Stimulated activated CD4-positive, alpha-beta T cell treated with anti-CD3 and anti-CD28 coated beads, Interleukin-15, amount 100 ng/mL, for 1 hour (primary cell): Measurements from ENCODE around the gene HEBP1.
"Not testable (repeated sequence)": the region's sequence is repeated elsewhere in the genome, so short reads cannot be mapped to it uniquely, and the experiment has no call there.

ENCODE experiments used
- DNase-seq, 2 donors: peaks; one replicate each; pipeline ENCODE4 v3.0.0-alpha.2; 2020; ENCODE audit warnings: low read depth in 1 of 2, low spot score in 1 of 2

Gene HEBP1, protein sequence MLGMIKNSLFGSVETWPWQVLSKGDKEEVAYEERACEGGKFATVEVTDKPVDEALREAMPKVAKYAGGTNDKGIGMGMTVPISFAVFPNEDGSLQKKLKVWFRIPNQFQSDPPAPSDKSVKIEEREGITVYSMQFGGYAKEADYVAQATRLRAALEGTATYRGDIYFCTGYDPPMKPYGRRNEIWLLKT

DNA sequence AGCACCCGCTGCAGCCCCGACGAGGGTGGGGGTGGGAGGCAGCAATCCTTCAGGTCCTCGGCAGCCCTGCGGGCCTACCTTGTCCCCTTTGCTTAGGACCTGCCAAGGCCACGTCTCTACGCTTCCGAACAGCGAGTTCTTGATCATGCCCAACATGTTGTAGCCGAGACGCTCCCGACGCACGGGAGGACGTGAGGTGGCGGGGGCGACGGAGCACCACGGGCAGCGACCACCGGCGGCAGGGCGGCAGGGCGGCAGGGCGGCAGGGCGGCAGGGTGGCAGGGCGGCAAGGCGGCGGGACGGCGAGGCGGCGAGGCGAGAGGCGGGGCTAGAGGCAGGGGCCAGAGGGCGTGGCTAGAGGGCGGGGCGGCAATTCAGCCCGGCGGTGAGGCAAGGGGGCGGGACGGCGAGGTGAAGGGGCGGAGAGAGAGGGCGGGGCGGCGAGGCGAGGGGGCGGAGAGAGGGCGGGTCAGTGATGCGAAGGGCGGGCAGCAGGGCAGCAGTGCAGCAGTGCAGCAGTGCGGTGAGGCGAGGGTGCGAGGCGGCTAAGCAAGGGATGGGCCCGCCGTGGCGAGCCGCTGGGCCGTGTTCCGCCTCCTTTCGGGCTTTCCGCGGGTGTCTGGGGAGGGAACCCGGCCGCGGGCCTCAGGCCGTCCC, at the start of gene HEBP1:
TSS of gene HEBP1 (minus strand) at position 307 of the 657 bp plus-strand sequence. CDS start at position 156, 151 bp downstream.
- peak; percentile 95 to 98 for DNase-seq

DNA sequence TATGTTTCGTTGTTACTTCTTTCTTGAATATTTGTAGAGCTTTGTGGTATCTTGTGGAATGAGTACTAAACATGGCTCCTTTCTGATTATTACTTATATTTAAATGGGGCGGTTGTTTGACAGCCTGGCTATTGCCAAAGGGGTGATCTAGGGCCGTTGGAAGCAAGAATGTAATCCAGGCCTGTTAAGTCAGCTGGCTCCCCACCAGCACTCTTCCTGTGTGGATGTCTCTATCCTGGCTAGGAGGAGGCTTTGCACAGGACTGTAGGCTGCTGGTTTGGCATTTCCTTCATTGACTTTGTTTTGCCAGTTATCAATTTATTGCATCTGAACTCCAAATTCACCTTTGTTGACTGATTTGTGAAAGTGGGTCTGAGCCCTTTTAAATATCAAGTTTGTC, 49.8 kb upstream of the HEBP1 start:
- DNase-seq = no peak

DNA sequence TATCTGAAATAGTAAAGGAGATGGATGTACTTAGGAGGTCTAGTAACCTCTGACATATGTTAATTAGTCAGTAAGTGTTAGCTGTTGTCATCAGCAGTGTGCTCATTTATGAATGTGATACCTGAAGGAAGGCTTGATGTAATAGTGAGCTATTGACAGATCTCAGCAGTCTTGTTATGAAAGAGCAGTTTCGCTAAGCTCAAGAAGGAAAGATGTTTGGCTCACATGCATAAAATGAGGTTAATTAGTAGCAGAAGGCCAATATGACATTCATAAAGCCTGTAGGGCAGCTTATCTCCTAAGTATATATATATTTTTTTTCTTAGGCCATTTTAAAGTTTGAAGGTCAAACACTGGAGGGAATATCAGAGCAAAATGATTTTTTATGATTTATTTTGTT, 46.9 kb upstream of the HEBP1 start:
- no peak for DNase-seq

DNA sequence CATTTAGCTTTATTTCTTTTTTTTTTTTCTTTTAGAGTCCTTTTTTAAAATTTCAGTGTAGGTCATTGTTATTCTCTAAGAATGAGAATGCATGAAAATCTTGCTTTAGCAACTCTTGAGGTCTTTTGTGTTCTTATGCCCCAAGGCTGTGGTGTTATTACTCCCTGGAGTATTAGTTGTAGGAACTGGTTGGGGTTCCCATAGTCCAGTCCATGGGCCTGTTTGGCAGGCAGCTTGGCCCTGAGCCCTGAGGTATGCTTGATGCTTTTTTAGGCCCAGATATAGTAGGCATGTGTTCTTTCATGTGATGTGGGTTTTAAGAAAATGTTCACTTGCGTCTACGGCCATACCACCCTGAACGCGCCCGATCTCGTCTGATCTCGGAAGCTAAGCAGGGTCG, 45.8 kb upstream of the HEBP1 start:
- DNase-seq = no peak

DNA sequence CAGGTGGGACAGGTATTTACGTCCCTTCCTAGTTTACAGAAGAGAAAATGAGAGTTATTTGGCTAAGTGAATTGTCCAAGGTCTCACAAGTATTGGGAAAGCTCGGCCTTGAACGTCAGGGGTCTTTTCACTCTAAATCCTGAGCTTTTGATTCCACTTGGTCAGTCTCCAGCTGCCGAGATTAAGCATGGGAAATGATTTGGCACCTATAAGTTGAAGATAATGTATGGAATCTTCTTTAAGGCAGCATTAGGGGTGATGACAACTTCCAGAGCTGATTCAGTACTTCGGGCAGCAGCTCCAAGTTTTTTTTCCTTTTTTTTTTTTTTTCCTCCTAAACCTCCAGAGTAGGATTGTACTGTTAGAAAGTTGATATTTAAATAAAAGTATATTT, 44.8 kb upstream of the HEBP1 start:
- no peak for DNase-seq

DNA sequence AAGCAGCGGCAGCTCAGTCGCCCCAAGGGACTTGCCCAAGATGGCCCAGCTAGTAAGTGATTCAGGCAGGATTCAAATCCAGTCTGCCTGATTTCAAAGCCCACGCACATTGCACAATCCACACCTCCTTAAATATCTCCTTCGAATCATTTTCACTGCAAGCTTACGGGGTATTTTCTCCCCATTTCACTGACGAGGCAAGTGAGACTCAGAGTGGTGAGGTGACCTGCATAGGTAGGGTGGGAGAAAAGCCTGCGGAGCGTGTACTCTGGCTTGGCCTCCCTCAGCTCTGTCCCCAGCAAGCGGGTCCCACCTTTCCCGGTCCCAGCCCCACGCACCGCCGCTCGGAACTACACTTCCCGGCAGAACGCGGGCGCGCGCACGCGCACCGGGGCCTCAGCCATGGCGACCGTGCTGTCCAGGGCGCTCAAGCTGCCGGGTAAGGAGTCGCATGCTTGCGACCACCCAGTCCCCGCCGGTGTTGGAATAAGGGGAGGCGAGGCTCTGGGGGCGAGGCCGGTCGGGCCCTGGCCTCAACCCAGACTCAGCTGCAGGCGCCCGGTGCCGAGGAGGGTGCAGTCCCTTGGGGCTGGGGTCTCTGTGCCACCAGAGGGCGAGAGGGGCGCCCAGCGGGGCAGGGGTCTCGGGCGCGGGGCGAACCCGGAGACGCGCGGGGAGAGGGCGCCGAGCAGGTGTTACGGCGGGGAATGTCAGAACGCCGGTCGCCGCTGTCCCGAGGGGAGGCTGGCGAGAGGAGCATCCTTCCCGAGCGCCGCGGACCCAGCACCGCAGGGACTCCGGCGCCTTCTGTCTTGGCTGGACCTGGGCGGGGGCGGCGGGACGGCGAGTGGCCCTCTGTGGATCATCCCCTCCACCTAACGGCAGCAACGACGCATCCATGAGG, 44.2 kb upstream of the HEBP1 start, which contains the start of gene FAM234B:
TSS of gene FAM234B (plus strand) at position 380 of the 904 bp plus-strand sequence. CDS start at position 403, 23 bp downstream.
- DNase-seq = peak; percentile 39 to 65

DNA sequence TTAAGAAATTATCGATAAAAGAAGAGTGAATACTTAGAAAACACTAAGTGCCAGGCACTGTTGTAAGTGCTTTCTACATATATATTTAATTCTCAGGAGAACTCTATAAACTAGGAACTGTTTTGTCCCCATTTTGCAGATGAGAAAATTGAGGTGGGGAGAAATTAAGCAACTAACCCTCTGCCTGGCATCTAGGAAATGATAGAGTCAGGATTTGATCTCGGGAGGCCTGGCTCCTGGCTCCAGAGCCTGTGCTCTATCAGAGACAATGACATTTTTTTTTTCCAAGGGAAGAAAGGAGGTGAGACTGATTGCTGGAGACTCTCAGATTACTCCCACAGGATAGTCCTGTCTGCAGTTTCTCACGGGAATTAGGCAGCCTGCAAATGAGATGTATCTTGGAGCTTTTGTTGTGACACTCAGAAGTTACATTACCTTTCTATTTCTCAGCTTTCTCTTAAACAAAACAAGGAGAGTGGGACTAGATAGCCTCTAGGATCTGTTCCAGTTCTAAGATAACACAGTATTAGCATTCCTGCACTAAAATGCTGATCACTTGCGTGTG, 42.7 kb upstream of the HEBP1 start:
- no peak for DNase-seq

DNA sequence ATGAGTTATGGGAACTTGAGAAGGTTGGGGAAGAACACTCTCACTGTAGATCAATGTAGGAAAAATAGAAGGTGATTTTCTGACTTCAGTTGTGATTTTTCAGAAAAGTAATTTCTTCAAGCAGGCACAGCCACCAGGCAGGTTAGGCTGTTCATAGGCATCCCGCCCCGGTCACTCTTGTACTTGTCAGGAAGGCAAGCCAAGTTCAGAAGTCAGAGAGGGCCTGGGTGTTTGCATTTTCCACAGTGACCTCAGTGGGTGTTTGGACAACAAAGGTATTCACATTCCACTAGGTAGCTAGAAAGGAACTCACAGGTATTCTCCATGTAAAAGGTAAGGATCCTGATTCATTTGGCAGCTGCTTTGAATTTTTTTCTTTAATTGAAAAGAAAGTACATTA, 41.2 kb upstream of the HEBP1 start:
- no peak for DNase-seq

DNA sequence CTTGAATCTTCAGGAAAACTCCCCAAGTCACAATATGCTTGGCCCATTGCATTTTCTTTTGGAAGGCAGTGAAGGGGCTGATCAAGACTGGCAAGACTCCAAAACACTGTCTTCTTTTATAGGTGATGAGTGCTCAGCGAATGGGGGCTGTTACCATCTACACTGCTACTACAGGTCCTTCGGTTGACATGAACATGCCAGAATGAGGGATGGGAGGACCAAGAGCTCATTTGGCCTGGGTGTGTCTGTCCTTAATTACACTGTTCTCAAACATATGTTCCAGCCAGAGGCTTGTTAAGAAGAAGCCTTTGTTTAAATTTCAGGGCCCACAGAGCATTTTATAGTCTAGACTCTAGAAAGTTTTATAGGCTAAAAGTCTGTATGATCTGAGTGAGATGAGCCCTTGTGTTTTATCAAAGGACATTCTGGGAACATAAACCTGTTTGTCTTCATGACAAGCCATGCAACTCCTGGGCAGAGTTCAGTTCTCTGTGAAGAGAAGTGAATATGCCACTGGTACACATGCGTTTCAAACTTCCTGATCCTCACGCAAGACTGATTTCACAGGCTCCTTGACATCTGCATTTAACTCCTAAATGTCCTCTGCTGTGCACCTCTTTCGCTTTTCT, 39.4 kb upstream of the HEBP1 start:
- DNase-seq = no peak

DNA sequence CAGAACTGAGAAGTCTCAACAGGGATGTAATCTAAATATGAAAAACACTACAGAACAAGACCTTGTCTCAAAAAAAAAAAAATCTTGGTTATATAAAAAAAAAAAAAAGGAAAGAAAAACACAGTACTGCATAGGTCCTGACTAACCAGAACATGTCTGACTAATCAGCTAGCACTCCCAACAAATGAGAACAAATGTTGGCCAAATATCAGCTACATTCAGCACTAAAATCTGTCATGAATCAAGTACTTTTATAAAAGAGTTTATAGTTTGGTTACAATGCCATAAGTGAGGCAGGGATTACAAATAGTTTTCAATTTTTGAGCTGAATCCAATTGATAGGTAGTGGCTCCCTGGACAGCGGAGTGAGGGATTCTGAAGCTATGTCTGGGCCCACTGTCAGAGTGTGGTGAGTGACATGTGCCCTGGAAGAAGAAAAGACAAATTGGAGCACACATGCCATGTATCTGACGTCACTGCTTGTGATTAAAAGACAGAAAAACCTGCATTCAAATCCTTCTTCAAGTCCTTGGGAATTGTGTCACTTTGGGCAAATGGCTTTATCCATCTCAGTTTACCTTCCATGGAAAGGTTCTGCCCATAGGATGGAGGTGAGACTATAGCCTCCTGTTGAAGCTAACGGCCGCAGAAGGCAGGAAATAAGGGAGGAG, 38.6 kb upstream of the HEBP1 start:
- DNase-seq = no peak

DNA sequence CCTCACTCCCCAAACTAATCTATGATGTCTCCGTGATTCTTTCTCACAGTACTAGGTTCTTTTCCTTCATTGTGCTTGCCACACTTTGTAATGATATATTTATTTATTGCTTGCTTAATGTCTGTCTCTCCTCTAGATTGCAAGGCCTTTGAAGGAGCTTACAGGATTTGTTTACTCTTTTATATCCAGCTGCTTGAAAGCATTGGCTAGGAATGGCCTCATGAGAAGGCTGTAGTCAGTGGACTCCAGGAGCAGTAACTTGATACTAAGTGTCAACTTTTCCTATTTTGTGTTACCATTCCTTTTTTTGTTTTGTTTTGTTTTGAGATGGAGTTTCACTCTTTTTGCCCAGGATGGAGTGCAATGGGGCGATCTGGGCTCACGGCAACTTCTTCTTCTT, 36.8 kb upstream of the HEBP1 start:
- DNase-seq = no peak

DNA sequence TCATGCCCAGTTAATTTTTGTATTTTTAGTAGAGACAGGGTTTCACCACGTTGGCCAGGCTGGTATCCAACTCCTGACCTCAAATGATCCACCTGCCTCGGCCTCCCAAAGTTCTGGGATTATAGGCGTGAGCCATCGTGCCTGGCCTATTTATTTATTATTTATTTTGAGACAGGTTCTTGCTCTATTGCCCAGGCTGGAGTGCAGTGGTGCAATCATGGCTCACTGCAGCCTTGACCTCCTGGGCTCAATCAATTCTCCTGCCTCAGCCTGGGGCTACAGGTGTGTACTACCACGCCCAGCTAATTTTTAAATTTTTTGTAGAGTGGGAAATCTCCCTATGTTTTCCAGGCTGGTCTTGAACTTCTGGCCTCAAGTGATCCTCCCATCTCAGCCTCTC, 35.3 kb upstream of the HEBP1 start:
- DNase-seq = not testable (repeated sequence)

DNA sequence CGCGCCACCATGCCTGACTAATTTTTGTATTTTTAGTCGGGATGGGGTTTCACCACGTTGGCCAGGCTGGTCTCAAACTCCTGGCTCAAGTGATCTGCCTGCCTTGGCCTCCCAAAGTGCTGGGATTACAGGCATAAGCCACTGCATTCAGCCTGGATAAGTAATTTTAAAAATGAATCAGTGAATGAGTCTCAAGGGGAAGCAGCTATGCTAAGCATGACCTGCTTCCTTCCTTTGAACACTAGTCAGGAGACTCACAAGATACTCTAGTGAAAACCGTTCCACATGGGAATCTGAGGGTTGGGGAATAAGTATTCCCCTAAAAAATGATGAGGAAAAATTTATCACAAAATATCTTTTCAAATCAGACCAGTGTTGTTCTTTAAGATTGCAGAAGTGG, 33.4 kb upstream of the HEBP1 start:
- DNase-seq = no peak

DNA sequence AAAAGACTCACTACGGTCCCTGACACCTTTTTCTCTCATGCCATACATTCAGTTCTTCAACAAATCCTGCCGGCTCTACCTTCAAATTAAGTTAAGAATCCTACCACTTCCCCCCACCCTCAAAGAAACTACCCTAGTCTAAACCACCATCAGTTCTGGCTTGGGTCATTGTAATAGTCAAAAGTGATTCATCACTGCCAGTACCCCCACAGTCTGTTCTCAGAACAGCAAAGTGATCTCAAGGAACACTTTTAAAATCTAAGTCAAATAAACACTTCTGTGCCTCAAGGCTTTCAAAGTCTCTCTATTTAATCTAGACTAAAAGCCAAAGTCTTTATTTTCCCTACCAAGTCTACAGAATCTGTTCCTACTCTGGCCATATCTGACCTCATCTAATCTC, 32.1 kb upstream of the HEBP1 start:
- no peak for DNase-seq

DNA sequence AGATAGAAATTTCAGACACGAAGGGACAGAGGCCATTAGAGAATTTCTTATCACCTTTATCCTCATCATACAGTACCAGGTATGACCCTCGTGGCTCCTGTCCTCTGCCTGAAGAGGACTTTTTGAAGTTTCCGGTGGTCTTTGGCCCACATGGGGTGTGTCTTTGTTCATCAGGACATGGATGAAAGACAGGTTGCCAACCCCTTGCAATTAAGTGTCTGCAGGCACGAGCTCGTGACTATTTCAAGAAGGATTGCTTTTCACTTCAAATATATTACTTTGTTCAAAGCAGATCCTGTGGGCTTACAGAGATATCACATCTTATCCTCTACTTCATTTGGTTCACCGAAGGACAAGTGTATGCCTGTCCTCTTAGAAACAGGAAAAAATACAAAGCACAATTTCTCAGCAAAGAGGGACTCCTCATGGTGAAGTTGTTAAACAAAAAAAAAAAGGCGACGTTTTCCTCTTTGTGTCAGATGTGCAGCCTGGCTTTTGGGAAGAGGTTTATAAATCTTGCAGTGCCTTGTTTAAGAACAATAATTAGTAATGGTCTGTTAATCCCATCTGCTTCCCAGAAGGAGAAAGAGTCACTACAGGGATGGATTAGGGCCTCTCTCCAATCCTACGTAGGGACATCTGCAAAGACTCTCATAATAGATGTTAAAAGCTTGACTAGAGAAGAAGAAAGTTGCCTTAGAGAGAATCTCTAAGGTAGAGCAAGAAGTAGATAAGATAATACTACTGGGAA, 30.7 kb upstream of the HEBP1 start:
- DNase-seq = no peak

DNA sequence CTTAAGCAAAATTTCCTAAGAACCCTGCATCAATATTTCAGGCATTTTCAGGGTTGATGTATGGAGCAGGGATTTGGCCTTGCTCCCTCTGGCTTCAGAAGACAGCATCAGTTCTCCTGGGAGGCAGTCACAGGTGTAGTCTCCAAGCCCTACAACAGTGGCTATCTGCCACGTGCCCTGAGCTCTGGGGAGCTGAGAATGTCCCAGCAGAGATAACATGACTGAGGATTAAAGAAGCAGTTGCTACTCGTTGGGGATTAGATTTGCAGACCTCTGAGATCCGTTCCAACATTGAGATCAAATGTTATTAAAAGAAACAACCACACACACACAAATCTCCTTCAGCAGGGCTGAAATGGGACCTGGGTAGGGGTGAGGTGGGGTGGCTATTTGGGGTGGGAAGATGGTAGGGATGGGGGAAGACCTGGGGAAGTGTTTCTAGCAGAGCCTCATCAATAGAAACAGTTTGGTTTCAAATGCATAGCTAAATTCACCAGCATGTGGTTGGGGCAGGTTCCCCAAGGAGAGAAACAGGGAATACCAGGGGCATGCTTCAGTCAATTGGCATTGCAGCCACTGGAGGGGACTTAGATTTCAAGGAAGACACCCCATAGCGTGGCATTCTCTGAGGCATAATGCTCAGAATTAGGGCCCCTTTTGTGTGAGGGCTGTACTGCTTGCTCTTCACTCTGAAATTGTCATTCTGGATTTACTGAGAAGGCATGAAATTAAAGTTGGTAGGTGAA, 28.9 kb upstream of the HEBP1 start:
- DNase-seq = no peak

DNA sequence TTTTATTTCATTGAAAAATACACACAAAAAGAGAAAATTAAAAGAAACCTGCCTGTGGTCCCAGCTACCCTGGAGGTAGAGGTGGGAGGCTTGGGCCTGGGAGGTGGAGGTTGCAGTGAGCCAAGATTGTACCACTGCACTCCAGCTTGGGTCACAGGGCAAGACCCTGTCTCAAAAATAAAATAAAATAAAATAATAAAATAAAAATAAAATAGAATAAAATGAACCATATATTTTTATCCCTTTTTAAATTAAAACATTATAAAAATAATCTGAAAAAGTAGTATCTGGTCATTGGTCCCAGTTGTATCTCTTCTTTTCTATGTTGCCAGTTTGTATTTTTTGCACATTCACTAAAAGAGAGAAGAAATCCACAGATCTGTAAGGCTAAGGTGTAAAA, 27.4 kb upstream of the HEBP1 start:
- DNase-seq = no peak

DNA sequence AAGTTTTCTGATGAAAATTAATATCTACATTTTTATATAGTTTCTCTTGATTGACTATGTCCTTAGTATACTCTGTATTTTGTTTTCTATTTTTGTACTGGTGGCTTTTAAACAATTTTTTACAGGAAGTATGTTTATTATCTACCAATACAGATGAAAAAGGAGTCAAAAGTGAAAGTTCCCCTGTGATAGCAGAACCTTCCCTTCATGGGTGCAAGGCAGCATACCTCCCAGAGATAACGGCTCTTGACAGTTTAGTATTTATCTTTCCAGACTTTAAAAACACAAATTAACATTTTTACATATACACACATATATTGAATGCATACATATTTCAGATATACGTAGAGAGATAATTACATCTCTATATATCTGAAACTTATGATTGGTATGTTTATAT, 27.0 kb upstream of the HEBP1 start:
- no peak for DNase-seq

DNA sequence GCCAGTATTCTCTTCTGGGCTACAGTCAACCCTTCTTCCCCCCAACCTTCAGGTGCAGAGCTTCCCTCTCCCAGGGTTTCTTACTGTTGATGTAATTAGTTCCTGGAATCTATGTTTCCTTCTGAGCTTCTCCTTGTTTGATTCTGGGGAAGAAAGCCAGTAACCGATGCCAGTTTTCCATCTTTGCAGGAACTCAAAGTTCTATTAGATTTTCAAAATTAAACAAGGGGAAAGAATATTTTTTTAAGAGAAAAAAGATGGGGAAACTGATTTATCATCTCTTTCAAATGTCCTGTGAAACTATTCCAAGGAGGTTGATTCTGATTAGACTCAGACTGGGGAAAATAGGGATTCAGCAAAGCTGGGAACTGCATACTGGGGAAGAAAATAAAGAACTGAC, 26.2 kb upstream of the HEBP1 start:
- no peak for DNase-seq
